Uterus (tissue), 2 donors: ENCODE results near the gene TCAIM.

Source experiments
- CTCF ChIP-seq, 4 experiments: fragments of 200-600 bp in 2 of 4; fragments of 450-650 bp in 2 of 4; sonication (generic) in 2 of 4; IDR thresholded peaks; one replicate each; pipeline ENCODE4 v1.5.1; 2016 to 2019; ENCODE audit warnings: antibody characterized with exemption in 4 of 4, mild to moderate bottlenecking in 2 of 4, moderate library complexity in 1 of 4
- POLR2A ChIP-seq, 2 donors: fragments of 450-650 bp; IDR thresholded peaks; one replicate each; pipeline ENCODE4 v1.6.1; 2016; ENCODE audit warnings: antibody characterized with exemption in 2 of 2, mild to moderate bottlenecking in 1 of 2, moderate library complexity in 1 of 2

DNA sequence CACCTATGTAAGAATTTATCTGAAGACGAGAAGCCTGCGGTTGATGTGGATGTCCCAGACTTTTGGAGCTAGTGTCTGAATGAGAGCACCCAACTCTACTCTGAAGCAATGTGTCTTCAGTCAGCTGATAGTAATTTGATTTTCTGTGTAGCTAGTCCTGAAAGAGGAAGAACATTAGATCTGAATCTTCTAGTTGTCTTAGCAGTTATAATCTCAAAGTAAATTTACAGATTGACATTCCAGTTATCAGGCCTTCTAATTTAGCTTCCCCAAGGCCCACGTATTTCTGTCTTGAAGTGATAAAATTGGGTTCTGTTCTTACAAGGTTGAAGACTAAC lies 1.5 kb downstream of the TCAIM start:
- TF ChIP-seq CTCF (IDR thresholded peaks at IDR 0.05) (no peak), POLR2A (IDR thresholded peaks at IDR 0.05) (no peak)
